K562 (cell line): ENCODE data around the gene PGAP2. TPM values are rescaled to one million over a fixed set of nuclear protein-coding genes. Genes with fewer than 3 reads are reported as not detected.

ENCODE experiments used
- CREBBP ChIP-seq: IDR thresholded peaks from one replicate; pipeline ENCODE4 v1.6.1; 2012; ENCODE audit warnings: low read depth, mild to moderate bottlenecking, control low read depth, inconsistent platforms, low read length
- DIDO1 ChIP-seq: fragments of 450-650 bp; IDR thresholded peaks from 2 replicates; pipeline ENCODE4 v1.6.1; 2016; ENCODE audit warnings: low read depth, missing biosample characterization, missing genetic modification characterization
- E2F8 ChIP-seq: fragments of 450-650 bp; IDR thresholded peaks from 2 replicates; pipeline ENCODE4 v1.7.1; 2018; ENCODE audit warnings: mild to moderate bottlenecking, low read depth; ENCODE audit not compliant: partially characterized antibody
- ESRRA ChIP-seq: fragments of 450-650 bp; IDR thresholded peaks from 2 replicates; pipeline ENCODE4 v1.6.1; 2014; ENCODE audit warnings: low read depth, mild to moderate bottlenecking, moderate library complexity, borderline replicate concordance
- GMEB1 ChIP-seq: fragments of 250-450 bp; sonication (Bioruptor Pico); IDR thresholded peaks from 2 replicates; pipeline ENCODE4 v1.4.0; 2020; ENCODE audit warnings: mild to moderate bottlenecking
- HNRNPUL1 ChIP-seq: fragments of 200-400 bp; formaldehyde crosslinking; IDR thresholded peaks from 2 replicates; pipeline ENCODE4 v1.6.1; 2017; ENCODE audit warnings: low read length
- KLF16 ChIP-seq: IDR thresholded peaks from 2 replicates; pipeline ENCODE4 v1.6.1; 2016; ENCODE audit warnings: antibody characterized with exemption
- KLF6 ChIP-seq: fragments of 250-450 bp; sonication (Bioruptor Pico); IDR thresholded peaks from 2 replicates; pipeline ENCODE4 v1.4.0; 2020; ENCODE audit warnings: mild to moderate bottlenecking, moderate library complexity, borderline replicate concordance
- NR2C2 ChIP-seq, 2 experiments: fragments of 200-800 bp in 1 of 2; sonication (Bioruptor generic) in 1 of 2; sonication (generic) in 1 of 2; formaldehyde crosslinking in 1 of 2; IDR thresholded peaks; 2 replicates each; pipeline versions ENCODE4 v1.6.1 to v1.8.0; 2016 to 2022; ENCODE audit warnings: mild to moderate bottlenecking in 1 of 2, missing compliant biosample characterization in 1 of 2, missing genetic modification characterization in 1 of 2, missing genetic modification reagents in 1 of 2
- THAP7 ChIP-seq: fragments of 250-450 bp; sonication (Bioruptor Pico); IDR thresholded peaks from 2 replicates; pipeline ENCODE4 v1.5.0; 2021
- VEZF1 ChIP-seq: fragments of 200-800 bp; sonication (Bioruptor generic); IDR thresholded peaks from 2 replicates; pipeline ENCODE4 v1.6.1; 2017; ENCODE audit warnings: missing genetic modification characterization, missing compliant biosample characterization
- YY1 ChIP-seq, 3 experiments: IDR thresholded peaks; 2 replicates each; pipeline ENCODE4 v1.6.1; 2011; ENCODE audit warnings: low read length in 2 of 3, mild to moderate bottlenecking in 2 of 3, moderate library complexity in 2 of 3, borderline replicate concordance in 1 of 3, control low read depth in 1 of 3, low read depth in 1 of 3; ENCODE audit not compliant: insufficient read depth in 3 of 3, insufficient replicate concordance in 2 of 3, control insufficient read depth in 1 of 3, insufficient read length in 1 of 3; ENCODE audit errors: extremely low read depth in 1 of 3
- ZNF316 ChIP-seq: fragments of 450-650 bp; IDR thresholded peaks from 2 replicates; pipeline ENCODE4 v1.6.1; 2016
- ZNF347 ChIP-seq: fragments of 450-650 bp; formaldehyde crosslinking; IDR thresholded peaks from 2 replicates; pipeline ENCODE4 v1.4.0; 2020; ENCODE audit warnings: low read depth, mild to moderate bottlenecking, moderate library complexity
- ZNF395 ChIP-seq: fragments of 200-800 bp; sonication (Bioruptor generic); IDR thresholded peaks from 2 replicates; pipeline ENCODE4 v1.6.1; 2017; ENCODE audit warnings: missing genetic modification characterization, missing compliant biosample characterization
- ZNF445 ChIP-seq: fragments of 250-450 bp; sonication (Bioruptor Pico); IDR thresholded peaks from 2 replicates; pipeline ENCODE4 v1.4.0; 2020; ENCODE audit warnings: low read depth, mild to moderate bottlenecking, moderate library complexity
- ZNF77 ChIP-seq: fragments of 250-450 bp; sonication (Bioruptor Pico); IDR thresholded peaks from 2 replicates; pipeline ENCODE4 v1.5.0; 2020
- polyA plus RNA-seq, 8 experiments: library from polyadenylated mRNA; depleted of rRNA in 4 of 8; stranded (reverse) in 5 of 8; unstranded in 3 of 8; fragments of >200 nt; fragmentation: Nextera tagmentation in 2 of 8; fragmentation: Illumina TruSeq in 1 of 8; extraction: Ambion mirVana in 2 of 8; extraction: Trizol in 1 of 8; gene quantifications; 2 replicates each; pipeline versions ENCODE4 v1.2.1 to v1.2.3, GENCODE V29; 2011 to 2014; ENCODE audit warnings: inconsistent platforms in 1 of 8, missing spikeins in 1 of 8
- total RNA-seq, 7 experiments: library from RNA; depleted of rRNA in 6 of 7; stranded (reverse); fragments of >200 nt in 6 of 7; fragmentation: Illumina TruSeq in 2 of 7; extraction: Trizol in 2 of 7; gene quantifications; 2 replicates each; pipeline versions ENCODE4 v1.2.1 to v1.2.3, GENCODE V29; 2011 to 2021; ENCODE audit warnings: low replicate concordance in 1 of 7

PGAP2 gene
- total and polyA plus RNA-seq, 9 of the 15 experiments (the other 6 are each of a cell fraction or from before 2014, with no cell fraction given): 17.9 to 47.2 (median 33.7) TPM

- TF ChIP-seq GMEB1 (CRISPR knock-in tag) (no peak), CREBBP (no peak), VEZF1 (no peak), HNRNPUL1 (no peak), YY1 (IDR thresholded peaks at IDR 0.05; ENCODE audit: borderline replicate concordance in 1 of 3, control insufficient read depth in 1 of 3, extremely low read depth in 1 of 3, insufficient read depth in 3 of 3, insufficient read length in 1 of 3, insufficient replicate concordance in 2 of 3, low read depth in 1 of 3, low read length in 2 of 3) (no peak), ZNF316 (no peak), THAP7 (no peak), NR2C2 (CRISPR knock-in tag; IDR thresholded peaks at IDR 0.05) (0 out of 2 replicates have a peak, but pooled peaks have one; percentile 31), NR2C2 (tag; IDR thresholded peaks at IDR 0.05) (peak; percentile 23; the same call in 1 of the 2 replicates), ZNF77 (CRISPR knock-in tag) (no peak), ZNF445 (CRISPR knock-in tag) (no peak), E2F8 (peak; percentile 41), ZNF395 (0 out of 2 replicates have a peak, but pooled peaks have one; percentile 55), ESRRA (0 out of 2 replicates have a peak, but pooled peaks have one; percentile 6), DIDO1 (no peak), ZNF347 (CRISPR knock-in tag) (no peak), KLF16 (no peak), KLF6 (CRISPR knock-in tag) (0 out of 2 replicates have a peak, but pooled peaks have one; percentile 7)
Measured at GRCh38 chr11:3825473-3826154, 17.3 kb downstream of the PGAP2 start (continued).
